ENCODE data around the gene IREB2. TPM values are rescaled to one million over a fixed set of nuclear protein-coding genes. Genes with fewer than 3 reads are reported as not detected.

IREB2 gene
- total and polyA plus RNA-seq, 2 of the 13 experiments (the other 11 are each of a cell fraction or from before 2014, with no cell fraction given), result 24.2 to 30.4 TPM

GRCh38 chr15:78437762-78438618, at the start of gene IREB2 (continued):
- TF ChIP-seq SP1 (IDR thresholded peaks at IDR 0.05) (peak; percentile 98), SP1 (CRISPR knock-in tag; IDR thresholded peaks at IDR 0.05) (peak; percentile 87), KAT2B (IDR thresholded peaks at IDR 0.05; ENCODE audit: borderline replicate concordance, low read depth, low read length) (no peak), ZBTB26 (CRISPR knock-in tag; IDR thresholded peaks at IDR 0.05; ENCODE audit: borderline replicate concordance) (no peak; the same call in 1 of the 2 replicates), ZNF264 (CRISPR knock-in tag; IDR thresholded peaks at IDR 0.05) (peak; percentile 85), ZNF687 (CRISPR knock-in tag; IDR thresholded peaks at IDR 0.05) (peak; percentile 83), ZNF563 (CRISPR knock-in tag; IDR thresholded peaks at IDR 0.05) (peak; percentile 69; the same call in 1 of the 2 replicates), ZNF746 (CRISPR knock-in tag; IDR thresholded peaks at IDR 0.05) (peak; percentile 84; the same call in 1 of the 2 replicates), KLF16 (CRISPR knock-in tag; IDR thresholded peaks at IDR 0.05) (peak in 1 of 2 experiments; percentile 85; a peak in 2 of 4 replicates), ZNF263 (CRISPR knock-in tag; IDR thresholded peaks at IDR 0.05) (peak; percentile 97), TEAD3 (CRISPR knock-in tag; optimal IDR thresholded peaks at IDR 0.05; ENCODE audit: borderline replicate concordance) (peak; percentile 27), IRF1 (CRISPR knock-in tag; IDR thresholded peaks at IDR 0.05; ENCODE audit: low read depth) (0 out of 2 replicates have a peak, but pooled peaks have one; percentile 11), NONO (IDR thresholded peaks at IDR 0.05) (no peak), NONO (CRISPR knock-in tag; conservative IDR thresholded peaks at IDR 0.05) (0 out of 2 replicates have a peak, but pooled peaks have one; percentile 46), DBP (CRISPR knock-in tag; IDR thresholded peaks at IDR 0.05; ENCODE audit: not compliant biosample characterization) (no peak), ZNF558 (CRISPR knock-in tag; IDR thresholded peaks at IDR 0.05; ENCODE audit: borderline replicate concordance) (peak; percentile 91; the same call in 1 of the 2 replicates), SMARCC2 (IDR thresholded peaks at IDR 0.05) (no peak), ZNF737 (CRISPR knock-in tag; IDR thresholded peaks at IDR 0.05; ENCODE audit: borderline replicate concordance) (peak; percentile 60; the same call in 1 of the 2 replicates), ARNT2 (CRISPR knock-in tag; IDR thresholded peaks at IDR 0.05; ENCODE audit: low read depth) (peak; percentile 80; the same call in 1 of the 2 replicates), TERF1 (CRISPR knock-in tag; IDR thresholded peaks at IDR 0.05) (no peak), ZNF3 (CRISPR knock-in tag; IDR thresholded peaks at IDR 0.05) (peak; percentile 10; the same call in 1 of the 2 replicates)

Data from HepG2 (cell line).